Natural killer cell (primary cell): Measurements from ENCODE around the gene TMEM181. TPM values are rescaled to one million over a fixed set of nuclear protein-coding genes. Genes with fewer than 3 reads are reported as not detected.
A peak's percentile ranks its signal among the peaks of the same experiment; 100 is the strongest.

Experiments used
- ATAC-seq, 3 donors: fragments of 150-1000 bp in 2 of 3; fragments of 200-7000 bp in 1 of 3; cut with Tn5 transposase; 1 replicate in 1 of 3; 2 replicates in 2 of 3; pipeline ENCODE4 v1.10.0; 2021; ENCODE audit warnings: mild to moderate bottlenecking in 2 of 3, moderate library complexity in 2 of 3
- DNase-seq, 2 donors: peaks; one replicate each; pipeline versions ENCODE4 v3.0.0 to v3.0.0-alpha.2; 2013 to 2021; ENCODE audit warnings: mixed read lengths in 1 of 2
- H3K27ac ChIP-seq: one replicate; pipeline ENCODE4 v1.5.1; 2013; ENCODE audit warnings: mild to moderate bottlenecking, low read length
- H3K27me3 ChIP-seq: one replicate; pipeline ENCODE4 v1.6.1; 2013; ENCODE audit warnings: low read length; ENCODE audit not compliant: control insufficient read depth, insufficient read depth
- H3K36me3 ChIP-seq: one replicate; pipeline ENCODE4 v1.6.1; 2013; ENCODE audit warnings: low read length; ENCODE audit not compliant: control insufficient read depth, insufficient read depth
- H3K4me1 ChIP-seq: one replicate; pipeline ENCODE4 v1.6.1; 2013; ENCODE audit warnings: low read length; ENCODE audit not compliant: control insufficient read depth, insufficient read depth
- H3K4me3 ChIP-seq: one replicate; pipeline ENCODE4 v1.5.1; 2013; ENCODE audit warnings: low read length
- H3K9me3 ChIP-seq: one replicate; pipeline ENCODE4 v1.6.1; 2013; ENCODE audit warnings: low read length; ENCODE audit not compliant: control insufficient read depth, insufficient read depth
- H3K27ac Mint-ChIP-seq, 2 donors: one replicate each; pipeline ENCODE4 v1.8.0; 2022; ENCODE audit warnings: mild to moderate bottlenecking in 2 of 2, mixed read lengths in 2 of 2, moderate library complexity in 1 of 2
- H3K27me3 Mint-ChIP-seq, 2 donors: one replicate each; pipeline ENCODE4 v1.8.0; 2022; ENCODE audit warnings: low read depth in 2 of 2, mixed read lengths in 2 of 2
- H3K36me3 Mint-ChIP-seq: one replicate; pipeline ENCODE4 v1.8.0; 2022; ENCODE audit warnings: mixed read lengths
- H3K4me1 Mint-ChIP-seq, 2 donors: one replicate each; pipeline ENCODE4 v1.8.0; 2022; ENCODE audit warnings: mixed read lengths in 2 of 2
- H3K4me3 Mint-ChIP-seq: one replicate; pipeline ENCODE4 v1.8.0; 2022; ENCODE audit warnings: mild to moderate bottlenecking, moderate library complexity, mixed read lengths
- H3K9me3 Mint-ChIP-seq, 2 donors: one replicate each; pipeline ENCODE4 v1.8.0; 2022; ENCODE audit warnings: mixed read lengths in 2 of 2
- WGBS: methylation state at CpG from one replicate; pipeline ENCODE4 v1.1.7; 2013; ENCODE audit warnings: missing lambda C conversion rate; ENCODE audit not compliant: insufficient coverage; 5-methylcytosine and 5-hydroxymethylcytosine counted together
- intact Hi-C: fragments of 100-400 bp; cut with micrococcal nuclease; formaldehyde crosslinking; loops from one replicate; pipeline ENCODE4 v1.14.2; 2022
- total RNA-seq, 4 donors: library from RNA; stranded (reverse); fragments of 120-200 nt in 1 of 4; gene quantifications; one replicate each; pipeline versions ENCODE4 v1.2.3 to v1.2.4, GENCODE V29; 2013 to 2022
- TF ChIP-seq, protein P1 (sequence below): fragments of 200-600 bp; IDR thresholded peaks from one replicate; pipeline ENCODE4 v1.8.0; 2022; ENCODE audit warnings: antibody characterized with exemption

Gene TMEM181
- total RNA-seq, 3 donors from 2014 or later (not counting 1 experiment from before 2014, with no cell fraction given) = 44.8 to 60.9 (median 45.0) TPM

GRCh38 chr6:158624684-158625682 lies 65.1 kb downstream of the TMEM181 start:
- H3K4me3 Mint-ChIP-seq = no peak overlapping the region
- Histone ChIP-seq H3K27ac (no peak overlapping the region), H3K4me3 (no peak overlapping the region), H3K27me3 (no peaks in the 10 kb centered on the region), H3K9me3 (no peaks in the 10 kb centered on the region), H3K4me1 (no peaks in the 10 kb centered on the region), H3K36me3 (peaks cover 85% of the 10 kb centered on the region)
- DNase-seq (no peak), ATAC-seq (no peak)
- intact Hi-C loops = no loop called here
- H3K27me3 Mint-ChIP-seq = no peaks in the 10 kb centered on the region
- H3K9me3 Mint-ChIP-seq = peaks cover 4 to 6% of the 10 kb centered on the region in 2 donors
- peaks cover 37 to 40% of the 10 kb centered on the region in 2 donors for H3K4me1 Mint-ChIP-seq
- H3K36me3 Mint-ChIP-seq = peaks cover 14% of the 10 kb centered on the region
- peak overlapping the region; percentile 82 to 90 for H3K27ac Mint-ChIP-seq
- TF ChIP-seq, protein P1, sequence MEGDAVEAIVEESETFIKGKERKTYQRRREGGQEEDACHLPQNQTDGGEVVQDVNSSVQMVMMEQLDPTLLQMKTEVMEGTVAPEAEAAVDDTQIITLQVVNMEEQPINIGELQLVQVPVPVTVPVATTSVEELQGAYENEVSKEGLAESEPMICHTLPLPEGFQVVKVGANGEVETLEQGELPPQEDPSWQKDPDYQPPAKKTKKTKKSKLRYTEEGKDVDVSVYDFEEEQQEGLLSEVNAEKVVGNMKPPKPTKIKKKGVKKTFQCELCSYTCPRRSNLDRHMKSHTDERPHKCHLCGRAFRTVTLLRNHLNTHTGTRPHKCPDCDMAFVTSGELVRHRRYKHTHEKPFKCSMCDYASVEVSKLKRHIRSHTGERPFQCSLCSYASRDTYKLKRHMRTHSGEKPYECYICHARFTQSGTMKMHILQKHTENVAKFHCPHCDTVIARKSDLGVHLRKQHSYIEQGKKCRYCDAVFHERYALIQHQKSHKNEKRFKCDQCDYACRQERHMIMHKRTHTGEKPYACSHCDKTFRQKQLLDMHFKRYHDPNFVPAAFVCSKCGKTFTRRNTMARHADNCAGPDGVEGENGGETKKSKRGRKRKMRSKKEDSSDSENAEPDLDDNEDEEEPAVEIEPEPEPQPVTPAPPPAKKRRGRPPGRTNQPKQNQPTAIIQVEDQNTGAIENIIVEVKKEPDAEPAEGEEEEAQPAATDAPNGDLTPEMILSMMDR = no peak
- WGBS = 97% methylated on average over 25 of the region's 25 CpGs

DNA sequence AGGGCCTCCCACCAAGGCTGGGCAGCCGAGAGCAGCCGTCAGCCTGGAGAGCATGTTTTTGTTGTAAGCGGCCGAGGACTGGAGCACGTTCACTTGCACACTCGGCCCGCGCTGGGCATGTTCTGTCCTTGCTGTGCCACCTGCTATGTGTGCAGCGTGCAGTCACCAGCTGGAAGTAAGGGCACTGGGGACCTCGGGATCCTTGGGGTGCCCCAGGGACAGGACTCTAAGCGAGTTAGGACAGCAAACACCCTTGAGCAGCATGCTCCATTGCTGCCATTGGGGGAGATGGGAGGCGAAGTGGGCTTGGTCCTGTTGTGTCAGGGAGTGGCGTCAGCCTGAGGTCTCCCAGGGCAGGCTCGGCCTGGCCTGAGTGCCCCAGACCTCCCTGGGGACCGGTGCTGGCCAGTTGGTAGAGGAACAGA lies 66.0 kb downstream of the TMEM181 start:
- Mint-ChIP-seq H3K27ac (peak overlapping the region; percentile 82 to 90), H3K27me3 (no peaks in the 10 kb centered on the region), H3K4me3 (no peak overlapping the region), H3K4me1 (peaks cover 37 to 41% of the 10 kb centered on the region in 2 donors), H3K9me3 (peaks cover 4 to 6% of the 10 kb centered on the region in 2 donors), H3K36me3 (peaks cover 14% of the 10 kb centered on the region)
- intact Hi-C loops = no loop called here
- TF ChIP-seq, protein P1 = no peak
- Histone ChIP-seq H3K27me3 (no peaks in the 10 kb centered on the region), H3K4me1 (no peaks in the 10 kb centered on the region), H3K9me3 (no peaks in the 10 kb centered on the region), H3K27ac (no peak overlapping the region), H3K36me3 (peaks cover 87% of the 10 kb centered on the region), H3K4me3 (no peak overlapping the region)
- DNase-seq = no peak
- 98% methylated on average over 15 of the region's 15 CpGs for WGBS
- ATAC-seq = no peak

- WGBS = 90% methylated on average over 6 of the region's 6 CpGs
- TF ChIP-seq, protein P1 = no peak
- no peaks in the 10 kb centered on the region for H3K9me3 ChIP-seq
- Mint-ChIP-seq H3K9me3 (peaks cover 4 to 6% of the 10 kb centered on the region in 2 donors), H3K27ac (peak overlapping the region; percentile 82 to 90), H3K4me3 (no peak overlapping the region), H3K36me3 (peaks cover 20% of the 10 kb centered on the region), H3K4me1 (peaks cover 42 to 47% of the 10 kb centered on the region in 2 donors), H3K27me3 (no peaks in the 10 kb centered on the region)
- H3K27ac ChIP-seq = peak overlapping the region; percentile 27
- no peaks in the 10 kb centered on the region for H3K27me3 ChIP-seq
- H3K4me1 ChIP-seq = no peaks in the 10 kb centered on the region
- intact Hi-C loops = no loop called here
- no peak overlapping the region for H3K4me3 ChIP-seq
- no peak for DNase-seq
- H3K36me3 ChIP-seq = peaks cover 86% of the 10 kb centered on the region
- ATAC-seq = peak; percentile 44 to 52 (median 50)
Measured at GRCh38 chr6:158626360-158627167, 66.7 kb downstream of the TMEM181 start.
